Stomach (tissue), 4 donors: ENCODE measurements around the gene SH2D3C.

ENCODE experiments used
- EP300 ChIP-seq: sonication (generic); formaldehyde crosslinking; IDR thresholded peaks from one replicate; pipeline ENCODE4 v1.6.1; 2017; ENCODE audit warnings: antibody characterized with exemption
- POLR2A ChIP-seq, 4 donors: fragments of 450-650 bp; IDR thresholded peaks; one replicate each; pipeline ENCODE4 v1.6.1; 2016; ENCODE audit warnings: antibody characterized with exemption in 4 of 4, control low read depth in 2 of 4, mild to moderate bottlenecking in 1 of 4, moderate library complexity in 1 of 4
- POLR2AphosphoS5 ChIP-seq, 3 donors: sonication (generic); formaldehyde crosslinking; IDR thresholded peaks; one replicate each; pipeline ENCODE4 v1.6.1; 2016; ENCODE audit warnings: antibody characterized with exemption in 3 of 3
- TF ChIP-seq, protein P1 (sequence below), 7 experiments: fragments of 450-650 bp in 4 of 7; fragments of 200-600 bp in 3 of 7; sonication (generic) in 3 of 7; IDR thresholded peaks; one replicate each; pipeline ENCODE4 v1.5.1; 2016 to 2019; ENCODE audit warnings: antibody characterized with exemption in 7 of 7, control low read depth in 2 of 7, mild to moderate bottlenecking in 1 of 7

DNA sequence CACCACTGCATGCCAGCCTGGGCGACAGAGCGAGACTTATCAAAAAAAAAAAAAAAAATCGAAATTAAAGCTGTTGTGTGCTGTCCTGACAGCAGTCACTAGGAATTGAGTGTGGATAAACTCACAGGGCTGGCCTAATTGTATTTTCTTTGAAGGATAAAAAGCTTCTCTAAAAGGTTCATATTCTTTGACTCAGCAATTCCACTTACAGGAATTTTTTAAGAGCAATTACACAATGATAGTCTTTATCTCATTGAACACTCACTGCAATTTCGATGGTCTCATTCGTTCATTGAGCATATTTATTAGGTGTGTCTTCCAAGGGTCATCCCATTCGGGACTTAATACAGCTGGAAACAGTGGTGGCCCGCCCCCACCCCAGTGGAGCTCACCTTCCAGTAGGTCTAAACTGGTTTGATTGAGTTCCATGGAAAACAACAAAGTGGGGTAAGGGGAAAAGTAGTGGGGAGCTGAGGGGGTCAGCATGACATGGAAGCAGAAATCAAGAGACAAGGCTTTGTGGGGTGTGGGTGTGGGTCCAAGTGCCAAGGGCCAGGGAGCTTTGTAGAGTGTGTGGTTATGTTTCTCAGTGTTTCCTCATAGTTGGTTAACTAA, 14.1 kb upstream of the SH2D3C start:
- TF ChIP-seq, protein P1, sequence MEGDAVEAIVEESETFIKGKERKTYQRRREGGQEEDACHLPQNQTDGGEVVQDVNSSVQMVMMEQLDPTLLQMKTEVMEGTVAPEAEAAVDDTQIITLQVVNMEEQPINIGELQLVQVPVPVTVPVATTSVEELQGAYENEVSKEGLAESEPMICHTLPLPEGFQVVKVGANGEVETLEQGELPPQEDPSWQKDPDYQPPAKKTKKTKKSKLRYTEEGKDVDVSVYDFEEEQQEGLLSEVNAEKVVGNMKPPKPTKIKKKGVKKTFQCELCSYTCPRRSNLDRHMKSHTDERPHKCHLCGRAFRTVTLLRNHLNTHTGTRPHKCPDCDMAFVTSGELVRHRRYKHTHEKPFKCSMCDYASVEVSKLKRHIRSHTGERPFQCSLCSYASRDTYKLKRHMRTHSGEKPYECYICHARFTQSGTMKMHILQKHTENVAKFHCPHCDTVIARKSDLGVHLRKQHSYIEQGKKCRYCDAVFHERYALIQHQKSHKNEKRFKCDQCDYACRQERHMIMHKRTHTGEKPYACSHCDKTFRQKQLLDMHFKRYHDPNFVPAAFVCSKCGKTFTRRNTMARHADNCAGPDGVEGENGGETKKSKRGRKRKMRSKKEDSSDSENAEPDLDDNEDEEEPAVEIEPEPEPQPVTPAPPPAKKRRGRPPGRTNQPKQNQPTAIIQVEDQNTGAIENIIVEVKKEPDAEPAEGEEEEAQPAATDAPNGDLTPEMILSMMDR (IDR thresholded peaks at IDR 0.05), result no peak
- TF ChIP-seq POLR2AphosphoS5 (IDR thresholded peaks at IDR 0.05) (no peak), EP300 (no peak), POLR2A (IDR thresholded peaks at IDR 0.05) (no peak)
